DMS79 (cell line): ENCODE results near the gene ROR1.

ENCODE experiments used
- DNase-seq: peaks from one replicate; lab custom pipeline; 2025; lab: John Stamatoyannopoulos, UW

ROR1 gene

GRCh38 chr1:64110924-64111777 is 337.3 kb downstream of the ROR1 start:
- DNase-seq: no peak

GRCh38 chr1:64111787-64112186 is 338.0 kb downstream of the ROR1 start:
- DNase-seq: no peak

GRCh38 chr1:64112281-64112680 is 338.5 kb downstream of the ROR1 start:
- no peak for DNase-seq

GRCh38 chr1:64114012-64114525 is 340.3 kb downstream of the ROR1 start:
- DNase-seq: no peak

- DNase-seq: no peak
These were observed 342.7 kb downstream of the ROR1 start for GRCh38 chr1:64116537-64116936.

GRCh38 chr1:64117492-64117891 is 343.7 kb downstream of the ROR1 start:
- DNase-seq: no peak

- no peak for DNase-seq
These were observed 348.1 kb downstream of the ROR1 start for GRCh38 chr1:64121766-64122385.

- no peak for DNase-seq
These were observed 348.8 kb downstream of the ROR1 start for GRCh38 chr1:64122588-64122987.

GRCh38 chr1:64124704-64125440 is 351.1 kb downstream of the ROR1 start:
- no peak for DNase-seq

GRCh38 chr1:64126581-64126980 is 352.8 kb downstream of the ROR1 start:
- DNase-seq: no peak

GRCh38 chr1:64127297-64127696 is 353.5 kb downstream of the ROR1 start:
- no peak for DNase-seq

- no peak for DNase-seq
These were observed 355.9 kb downstream of the ROR1 start for GRCh38 chr1:64129701-64130100.

- no peak for DNase-seq
These were observed 357.3 kb downstream of the ROR1 start for GRCh38 chr1:64131155-64131554.

- no peak for DNase-seq
These were observed 359.2 kb downstream of the ROR1 start for GRCh38 chr1:64133036-64133435.

- DNase-seq: no peak
These were observed 361.8 kb downstream of the ROR1 start for GRCh38 chr1:64135462-64136223.

GRCh38 chr1:64136296-64136695 is 362.5 kb downstream of the ROR1 start:
- DNase-seq: no peak

- peak; percentile 1 for DNase-seq
These were observed 363.1 kb downstream of the ROR1 start for GRCh38 chr1:64136752-64137411.

- no peak for DNase-seq
These were observed 363.6 kb downstream of the ROR1 start for GRCh38 chr1:64137412-64137803.

GRCh38 chr1:64139877-64140276 is 366.1 kb downstream of the ROR1 start:
- DNase-seq: no peak

- no peak for DNase-seq
These were observed 366.8 kb downstream of the ROR1 start for GRCh38 chr1:64140596-64140995.

GRCh38 chr1:64147045-64147724 is 373.4 kb downstream of the ROR1 start:
- no peak for DNase-seq
